Cortex of kidney (tissue), 1 donor: Measurements from ENCODE around the gene C1QTNF5.
"Not testable (repeated sequence)": the region's sequence is repeated elsewhere in the genome, so short reads cannot be mapped to it uniquely, and the experiment has no call there.

Experiments used
- DNase-seq: peaks from one replicate; lab custom pipeline; 2025; lab: John Stamatoyannopoulos, UW

Gene C1QTNF5

GRCh38 chr11:119340335-119341221 lies at the start of gene C1QTNF5:
TSS of gene C1QTNF5 (minus strand) at chr11:119340883. CDS start at chr11:119340397, 486 bp downstream.
- no peak for DNase-seq

- DNase-seq, result no peak
Observed at GRCh38 chr11:119389611-119390254, 49.0 kb upstream of the C1QTNF5 start.

GRCh38 chr11:119388103-119388502 lies 47.4 kb upstream of the C1QTNF5 start:
- no peak for DNase-seq

- no peak for DNase-seq
Observed at GRCh38 chr11:119384332-119384731, 43.6 kb upstream of the C1QTNF5 start.

- not testable (repeated sequence) for DNase-seq
Observed at GRCh38 chr11:119382513-119382912, 41.8 kb upstream of the C1QTNF5 start.

GRCh38 chr11:119382101-119382500 lies 41.4 kb upstream of the C1QTNF5 start:
- DNase-seq, result no peak

- DNase-seq, result peak; percentile 83
Observed at GRCh38 chr11:119381181-119381988, 40.7 kb upstream of the C1QTNF5 start, which contains the start of gene USP2. TSS of gene USP2 (minus strand) at chr11:119381690. CDS start at chr11:119373480, 8,210 bp downstream.

GRCh38 chr11:119380827-119381180 lies 40.1 kb upstream of the C1QTNF5 start:
- DNase-seq, result no peak

GRCh38 chr11:119380160-119380826 lies 39.6 kb upstream of the C1QTNF5 start:
- no peak for DNase-seq

- no peak for DNase-seq
Observed at GRCh38 chr11:119378851-119379465, 38.3 kb upstream of the C1QTNF5 start.

GRCh38 chr11:119377961-119378667 lies 37.4 kb upstream of the C1QTNF5 start:
- DNase-seq, result no peak

- no peak for DNase-seq
Observed at GRCh38 chr11:119377112-119377901, 36.6 kb upstream of the C1QTNF5 start.

- DNase-seq, result no peak
Observed at GRCh38 chr11:119376197-119376847, 35.6 kb upstream of the C1QTNF5 start.

- DNase-seq, result no peak
Observed at GRCh38 chr11:119375337-119376196, 34.9 kb upstream of the C1QTNF5 start.

- DNase-seq, result no peak
Observed at GRCh38 chr11:119374632-119375336, 34.1 kb upstream of the C1QTNF5 start.

- DNase-seq, result no peak
Observed at GRCh38 chr11:119373921-119374631, 33.4 kb upstream of the C1QTNF5 start.
